ENCODE data around the gene LIPE. TPM values are rescaled to one million over a fixed set of nuclear protein-coding genes. Genes with fewer than 3 reads are reported as not detected.

LIPE gene
- total RNA-seq, 6 donors from 2014 or later, result 1.3 to 6.2 (median 4.2) TPM

DNA sequence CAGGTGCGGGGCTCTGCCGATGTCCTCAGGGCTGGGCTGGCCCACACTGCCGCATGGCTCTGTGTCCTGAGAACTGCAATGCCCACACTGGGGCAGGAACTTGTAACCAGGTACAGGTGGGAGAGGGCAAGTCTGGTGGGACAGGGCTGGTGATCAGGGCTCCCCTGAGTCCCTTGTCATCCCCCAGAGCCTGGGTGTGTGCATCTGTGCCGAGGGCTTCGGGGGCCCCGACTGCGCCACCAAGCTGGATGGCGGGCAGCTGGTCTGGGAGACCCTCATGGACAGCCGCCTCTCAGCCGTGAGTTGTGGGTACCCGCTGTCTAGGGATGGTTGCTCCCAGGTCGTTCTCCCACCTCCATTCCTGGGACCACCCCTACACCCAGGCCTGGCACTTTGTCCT lies 71.3 kb downstream of the LIPE start:
- H3K9me3 ChIP-seq, result no peaks in the 10 kb centered on the region
- H3K27me3 ChIP-seq, result no peaks in the 10 kb centered on the region
- ATAC-seq (ENCODE audit: low FRiP score in 2 of 2), result no peak
- H3K4me1 ChIP-seq, result no peaks in the 10 kb centered on the region
- TF ChIP-seq EP300 (IDR thresholded peaks at IDR 0.05) (no peak), POLR2A (IDR thresholded peaks at IDR 0.05) (no peak), POLR2AphosphoS5 (IDR thresholded peaks at IDR 0.05) (no peak)
- TF ChIP-seq, protein P1, sequence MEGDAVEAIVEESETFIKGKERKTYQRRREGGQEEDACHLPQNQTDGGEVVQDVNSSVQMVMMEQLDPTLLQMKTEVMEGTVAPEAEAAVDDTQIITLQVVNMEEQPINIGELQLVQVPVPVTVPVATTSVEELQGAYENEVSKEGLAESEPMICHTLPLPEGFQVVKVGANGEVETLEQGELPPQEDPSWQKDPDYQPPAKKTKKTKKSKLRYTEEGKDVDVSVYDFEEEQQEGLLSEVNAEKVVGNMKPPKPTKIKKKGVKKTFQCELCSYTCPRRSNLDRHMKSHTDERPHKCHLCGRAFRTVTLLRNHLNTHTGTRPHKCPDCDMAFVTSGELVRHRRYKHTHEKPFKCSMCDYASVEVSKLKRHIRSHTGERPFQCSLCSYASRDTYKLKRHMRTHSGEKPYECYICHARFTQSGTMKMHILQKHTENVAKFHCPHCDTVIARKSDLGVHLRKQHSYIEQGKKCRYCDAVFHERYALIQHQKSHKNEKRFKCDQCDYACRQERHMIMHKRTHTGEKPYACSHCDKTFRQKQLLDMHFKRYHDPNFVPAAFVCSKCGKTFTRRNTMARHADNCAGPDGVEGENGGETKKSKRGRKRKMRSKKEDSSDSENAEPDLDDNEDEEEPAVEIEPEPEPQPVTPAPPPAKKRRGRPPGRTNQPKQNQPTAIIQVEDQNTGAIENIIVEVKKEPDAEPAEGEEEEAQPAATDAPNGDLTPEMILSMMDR (IDR thresholded peaks at IDR 0.05), result no peak
- H3K36me3 ChIP-seq, result peaks cover 5 to 79% (median 46%) of the 10 kb centered on the region in 4 donors
- no peak overlapping the region for H3K4me3 ChIP-seq
- no peak overlapping the region for H3K27ac ChIP-seq
- no peak for DNase-seq
- 99 to 100% methylated on average over 5 to 10 of the region's 12 CpGs for WGBS, 2 donors

DNA sequence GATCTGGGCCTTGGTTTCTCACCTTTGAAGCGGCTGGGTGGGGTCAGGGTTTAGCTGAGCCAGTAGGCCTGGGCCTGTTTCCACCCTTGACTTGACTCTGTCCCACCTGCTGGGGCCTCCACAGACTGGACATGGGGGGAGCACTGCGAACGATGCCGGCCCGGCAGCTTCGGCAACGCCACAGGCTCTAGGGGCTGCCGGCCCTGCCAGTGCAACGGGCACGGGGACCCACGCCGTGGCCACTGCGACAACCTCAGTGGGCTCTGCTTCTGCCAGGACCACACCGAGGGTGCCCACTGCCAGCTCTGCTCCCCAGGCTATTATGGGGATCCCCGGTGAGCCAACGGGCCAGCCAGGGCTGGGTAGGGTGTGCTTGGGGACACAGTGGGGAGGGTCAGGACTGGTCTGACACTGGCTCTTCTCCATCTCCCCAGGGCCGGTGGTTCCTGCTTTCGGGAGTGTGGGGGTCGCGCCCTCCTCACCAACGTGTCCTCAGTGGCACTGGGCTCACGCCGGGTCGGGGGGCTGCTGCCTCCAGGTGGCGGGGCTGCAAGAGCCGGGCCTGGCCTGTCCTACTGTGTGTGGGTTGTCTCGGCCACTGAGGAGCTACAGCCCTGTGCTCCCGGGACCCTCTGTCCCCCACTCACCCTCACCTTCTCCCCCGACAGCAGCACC lies 73.7 kb downstream of the LIPE start:
- 94 to 95% methylated on average over 3 to 27 of the region's 29 CpGs for WGBS, 2 donors
- Histone ChIP-seq H3K4me3 (no peak overlapping the region), H3K27me3 (no peaks in the 10 kb centered on the region), H3K27ac (no peak overlapping the region), H3K4me1 (no peaks in the 10 kb centered on the region), H3K36me3 (peaks cover 5 to 72% (median 43%) of the 10 kb centered on the region in 4 donors), H3K9me3 (no peaks in the 10 kb centered on the region)
- ATAC-seq (ENCODE audit: low FRiP score in 2 of 2) (no peak), DNase-seq (peak in 1 of 2 donors; percentile 79)
- TF ChIP-seq EP300 (IDR thresholded peaks at IDR 0.05) (no peak), POLR2AphosphoS5 (IDR thresholded peaks at IDR 0.05) (no peak), POLR2A (IDR thresholded peaks at IDR 0.05) (no peak)
- TF ChIP-seq, protein P1 (IDR thresholded peaks at IDR 0.05), result no peak

DNA sequence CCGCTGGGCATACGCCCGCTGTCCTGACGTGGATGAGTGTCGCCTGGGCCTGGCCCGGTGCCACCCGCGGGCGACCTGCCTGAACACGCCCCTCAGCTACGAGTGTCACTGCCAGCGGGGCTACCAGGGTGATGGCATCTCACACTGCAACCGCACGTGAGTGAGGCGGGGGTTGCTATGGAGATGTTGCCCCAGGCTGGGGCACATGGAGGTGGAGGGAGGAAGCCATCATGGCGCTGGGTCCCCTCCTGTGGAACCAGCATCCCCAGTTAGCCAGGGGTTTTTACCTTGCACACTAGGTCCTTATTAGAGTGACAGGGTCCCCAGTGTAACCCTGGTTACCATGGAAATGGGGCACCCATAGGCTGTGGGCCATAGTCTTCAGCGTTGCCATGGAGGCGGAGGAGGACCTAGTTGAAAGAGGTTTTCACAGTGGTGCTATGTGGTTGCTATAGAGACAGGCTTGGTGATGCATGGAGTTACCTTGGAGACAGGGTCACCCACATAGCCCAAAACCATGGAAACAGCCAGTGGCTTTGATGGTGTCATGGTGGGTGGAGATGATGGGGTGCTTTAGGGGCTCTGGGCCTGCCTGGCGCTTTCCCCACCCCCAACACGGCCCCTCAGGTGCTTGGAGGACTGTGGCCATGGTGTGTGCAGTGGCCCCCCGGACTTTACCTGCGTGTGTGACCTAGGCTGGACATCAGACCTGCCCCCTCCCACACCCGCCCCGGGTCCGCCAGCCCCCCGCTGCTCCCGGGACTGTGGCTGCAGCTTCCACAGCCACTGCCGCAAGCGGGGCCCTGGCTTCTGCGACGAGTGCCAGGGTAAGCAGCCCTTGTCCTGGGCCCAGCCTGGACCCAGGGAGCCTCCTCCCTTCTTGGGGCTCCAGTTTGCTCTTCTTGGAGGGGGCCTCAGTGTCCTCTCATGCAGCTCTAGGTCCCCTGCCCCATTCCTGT lies 74.6 kb downstream of the LIPE start:
- H3K36me3 ChIP-seq, result peaks cover 5 to 72% (median 40%) of the 10 kb centered on the region in 4 donors
- 90 to 96% methylated on average over 8 to 16 of the region's 31 CpGs for WGBS, 2 donors
- TF ChIP-seq POLR2A (IDR thresholded peaks at IDR 0.05) (no peak), EP300 (IDR thresholded peaks at IDR 0.05) (no peak)
- no peak overlapping the region for H3K4me3 ChIP-seq
- no peaks in the 10 kb centered on the region for H3K9me3 ChIP-seq
- H3K27me3 ChIP-seq, result no peaks in the 10 kb centered on the region
- ATAC-seq (ENCODE audit: low FRiP score in 2 of 2), result no peak
- no peaks in the 10 kb centered on the region for H3K4me1 ChIP-seq
- peak in 1 of 2 donors; percentile 83 for DNase-seq
- H3K27ac ChIP-seq, result no peak overlapping the region

Small RNA genes lying within 50 kb of the gene (small RNA-seq; reads per million reads assigned to genes)
- gene RNU4-60P, result 0 reads per million in 4 donors

Other genes starting within 250 kb of the LIPE start
- 100 to 1,000 TPM in 1 of 6 donors, 10 to 100 TPM in 5; 38.6 to 154 (median 51.2) TPM for gene DEDD2, start 209.7 kb downstream of the LIPE start, total RNA-seq
- gene ZNF526, start 207.1 kb downstream of the LIPE start, total RNA-seq, result 10 to 100 TPM in 4 of 6 donors, 1 to 10 TPM in 2; 7.9 to 13.8 (median 11.4) TPM
- 10 to 100 TPM; 33.2 to 46.9 (median 39.1) TPM for gene GSK3A, start 184.8 kb downstream of the LIPE start, total RNA-seq
- gene ERF, start 172.3 kb downstream of the LIPE start, total RNA-seq, result 10 to 100 TPM; 13.6 to 59.4 (median 32.5) TPM
- gene CIC, start 158.1 kb downstream of the LIPE start, total RNA-seq, result 100 to 1,000 TPM in 1 of 6 donors, 10 to 100 TPM in 5; 52.6 to 170 (median 77.7) TPM
- gene PRR19, start 125.3 kb downstream of the LIPE start, total RNA-seq, result 1 to 10 TPM in 1 of 6 donors, under 1 TPM in 2, not detected in 3; 0.40 to 1.4 (median 0.61) TPM
- 10 to 100 TPM; 13.6 to 21.2 (median 18.8) TPM for gene PAFAH1B3, start 124.8 kb downstream of the LIPE start, total RNA-seq
- under 1 TPM in 3 of 6 donors, not detected in 3; 0.34 to 0.79 (median 0.49) TPM for gene TMEM145, start 114.1 kb downstream of the LIPE start, total RNA-seq
- 10 to 100 TPM; 13.7 to 30.7 (median 17.8) TPM for gene MEGF8, start 101.8 kb downstream of the LIPE start, total RNA-seq
- 10 to 100 TPM in 1 of 6 donors, under 1 TPM in 2, not detected in 3; 0.46 to 32.5 (median 0.94) TPM for gene CNFN, start 37.1 kb downstream of the LIPE start, total RNA-seq
- 100 to 1,000 TPM in 3 of 6 donors, 10 to 100 TPM in 3; 31.4 to 155 (median 92.3) TPM for gene CXCL17, start 15.6 kb upstream of the LIPE start, total RNA-seq
- 10 to 100 TPM in 1 of 6 donors, 1 to 10 TPM in 5; 7.3 to 11.9 (median 9.2) TPM for gene CEACAM1, start 101.1 kb upstream of the LIPE start, total RNA-seq
- gene CEACAM8, start 167.5 kb upstream of the LIPE start, total RNA-seq, result 1 to 10 TPM in 1 of 6 donors, under 1 TPM in 3, not detected in 2; 0.67 to 1.1 (median 0.75) TPM